ENCODE measurements around the gene PNPLA1.

PNPLA1 gene

GRCh38 chr6:36285797-36286196 lies 15.9 kb downstream of the PNPLA1 start:
- no peak for DNase-seq

- no peak for DNase-seq
Measured at GRCh38 chr6:36286858-36287257, 17.0 kb downstream of the PNPLA1 start.

GRCh38 chr6:36289281-36289878 lies 19.5 kb downstream of the PNPLA1 start:
- DNase-seq, result no peak

GRCh38 chr6:36290668-36291620 lies 21.1 kb downstream of the PNPLA1 start:
- DNase-seq, result peak in 1 of 2 donors; percentile 46

GRCh38 chr6:36292170-36292569 lies 22.3 kb downstream of the PNPLA1 start:
- no peak for DNase-seq

- no peak for DNase-seq
Measured at GRCh38 chr6:36296240-36296639, 26.4 kb downstream of the PNPLA1 start.

GRCh38 chr6:36297051-36297450 lies 27.2 kb downstream of the PNPLA1 start:
- DNase-seq, result no peak

- no peak for DNase-seq
Measured at GRCh38 chr6:36297511-36297910, 27.7 kb downstream of the PNPLA1 start.

GRCh38 chr6:36298027-36298426 lies 28.2 kb downstream of the PNPLA1 start:
- DNase-seq, result no peak

- no peak for DNase-seq
Measured at GRCh38 chr6:36301085-36301658, 31.3 kb downstream of the PNPLA1 start.

- no peak for DNase-seq
Measured at GRCh38 chr6:36301781-36302180, 31.9 kb downstream of the PNPLA1 start.

- peak; percentile 53 to 64 for DNase-seq
Measured at GRCh38 chr6:36302227-36302976, 32.5 kb downstream of the PNPLA1 start.

- no peak for DNase-seq
Measured at GRCh38 chr6:36305885-36306284, 36.0 kb downstream of the PNPLA1 start.

- DNase-seq, result no peak
Measured at GRCh38 chr6:36306375-36306774, 36.5 kb downstream of the PNPLA1 start.

- no peak for DNase-seq
Measured at GRCh38 chr6:36308514-36308913, 38.7 kb downstream of the PNPLA1 start.

GRCh38 chr6:36309203-36309602 lies 39.3 kb downstream of the PNPLA1 start:
- DNase-seq, result no peak

GRCh38 chr6:36309900-36310299 lies 40.0 kb downstream of the PNPLA1 start:
- DNase-seq, result no peak

GRCh38 chr6:36312854-36313648 lies 43.2 kb downstream of the PNPLA1 start:
- DNase-seq, result peak in 1 of 2 donors; percentile 6

- DNase-seq, result no peak
Measured at GRCh38 chr6:36313649-36313936, 43.7 kb downstream of the PNPLA1 start.

- no peak for DNase-seq
Measured at GRCh38 chr6:36314221-36315014, 44.6 kb downstream of the PNPLA1 start.

GRCh38 chr6:36315921-36316320 lies 46.1 kb downstream of the PNPLA1 start:
- no peak for DNase-seq

GRCh38 chr6:36317623-36318022 lies 47.8 kb downstream of the PNPLA1 start:
- DNase-seq, result no peak
